ENCODE data around the gene LHFPL3. TPM values are rescaled to one million over a fixed set of nuclear protein-coding genes. Genes with fewer than 3 reads are reported as not detected.

The LHFPL3 gene
- total RNA-seq, 1 experiment from 2014 or later = not detected

GRCh38 chr7:104838537-104839299 is 510.3 kb downstream of the LHFPL3 start:
- Histone ChIP-seq H3K4me1 (ENCODE audit: insufficient read depth, low read length, poor library complexity, severe bottlenecking) (no peaks in the 10 kb centered on the region), H3K9me3 (ENCODE audit: low read depth, low read length, poor library complexity, severe bottlenecking) (no peaks in the 10 kb centered on the region), H3K27ac (ENCODE audit: low read depth, low read length, poor library complexity, severe bottlenecking) (no peak overlapping the region), H3K36me3 (ENCODE audit: insufficient read depth, low read length, poor library complexity, severe bottlenecking) (no peaks in the 10 kb centered on the region), H3K4me3 (ENCODE audit: low read depth, low read length, poor library complexity, severe bottlenecking) (no peak overlapping the region), H3K27me3 (replicated peaks; ENCODE audit: insufficient read depth, low read depth, low read length, poor library complexity) (peaks cover 41% of the 10 kb centered on the region)
- intact Hi-C loops (cut with micrococcal nuclease; ENCODE audit: unreplicated experiment) = no loop called here
- no peak for DNase-seq (ENCODE audit: low spot score)
- BruUV-seq (replicated peaks) = no TSS peak
- no peak for TF ChIP-seq EZH2 (IDR thresholded peaks at IDR 0.05; ENCODE audit: borderline replicate concordance, low read depth, low read length, poor library complexity, severe bottlenecking)
- TF ChIP-seq CTCF (conservative IDR thresholded peaks at IDR 0.05; ENCODE audit: low read depth, low read length) = no peak
- CTCF ChIA-PET = no interaction called here
- POLR2A ChIA-PET (ENCODE audit: low non-redundant PET) = interaction anchor here (0.6 kb wide), 1 partner anchor 59 kb away, joined by 3 read pairs; no protein-coding TSS in a partner anchor

GRCh38 chr7:104839842-104840241 is 511.4 kb downstream of the LHFPL3 start:
- H3K36me3 ChIP-seq (ENCODE audit: insufficient read depth, low read length, poor library complexity, severe bottlenecking) = no peaks in the 10 kb centered on the region
- TF ChIP-seq CTCF (conservative IDR thresholded peaks at IDR 0.05; ENCODE audit: low read depth, low read length) = no peak
- CTCF ChIA-PET = no interaction called here
- H3K4me3 ChIP-seq (ENCODE audit: low read depth, low read length, poor library complexity, severe bottlenecking) = no peak overlapping the region
- intact Hi-C loops (cut with micrococcal nuclease; ENCODE audit: unreplicated experiment) = no loop called here
- no TSS peak for BruUV-seq (replicated peaks)
- POLR2A ChIA-PET (ENCODE audit: low non-redundant PET) = no interaction called here
- DNase-seq (ENCODE audit: low spot score) = no peak
- no peak overlapping the region for H3K27ac ChIP-seq (ENCODE audit: low read depth, low read length, poor library complexity, severe bottlenecking)
- peaks cover 51% of the 10 kb centered on the region for H3K27me3 ChIP-seq (replicated peaks; ENCODE audit: insufficient read depth, low read depth, low read length, poor library complexity)
- H3K4me1 ChIP-seq (ENCODE audit: insufficient read depth, low read length, poor library complexity, severe bottlenecking) = no peaks in the 10 kb centered on the region
- H3K9me3 ChIP-seq (ENCODE audit: low read depth, low read length, poor library complexity, severe bottlenecking) = no peaks in the 10 kb centered on the region

- intact Hi-C loops (cut with micrococcal nuclease; ENCODE audit: unreplicated experiment) = no loop called here
- Histone ChIP-seq H3K4me3 (ENCODE audit: low read depth, low read length, poor library complexity, severe bottlenecking) (no peak overlapping the region), H3K27ac (ENCODE audit: low read depth, low read length, poor library complexity, severe bottlenecking) (no peak overlapping the region), H3K27me3 (replicated peaks; ENCODE audit: insufficient read depth, low read depth, low read length, poor library complexity) (peaks cover 60% of the 10 kb centered on the region), H3K36me3 (ENCODE audit: insufficient read depth, low read length, poor library complexity, severe bottlenecking) (no peaks in the 10 kb centered on the region), H3K4me1 (ENCODE audit: insufficient read depth, low read length, poor library complexity, severe bottlenecking) (no peaks in the 10 kb centered on the region), H3K9me3 (ENCODE audit: low read depth, low read length, poor library complexity, severe bottlenecking) (no peaks in the 10 kb centered on the region)
- ChIA-PET POLR2A (ENCODE audit: low non-redundant PET) (no interaction called here), CTCF (no interaction called here)
- DNase-seq (ENCODE audit: low spot score) = no peak
- no TSS peak for BruUV-seq (replicated peaks)
- TF ChIP-seq CTCF (conservative IDR thresholded peaks at IDR 0.05; ENCODE audit: low read depth, low read length) = no peak
- no peak for TF ChIP-seq EZH2 (IDR thresholded peaks at IDR 0.05; ENCODE audit: borderline replicate concordance, low read depth, low read length, poor library complexity, severe bottlenecking)
Measured at GRCh38 chr7:104841798-104842197, 513.4 kb downstream of the LHFPL3 start.

Measured in A673 (cell line).